HepG2 (cell line): ENCODE data around the gene CDC42EP4. TPM values are rescaled to one million over a fixed set of nuclear protein-coding genes. Genes with fewer than 3 reads are reported as not detected.

ENCODE experiments used
- ARHGAP35 ChIP-seq: sonication (generic); formaldehyde crosslinking; IDR thresholded peaks from 2 replicates; pipeline ENCODE4 v1.9.0; 2022; ENCODE audit warnings: mild to moderate bottlenecking, inconsistent platforms, moderate library complexity, missing genetic modification reagents, borderline replicate concordance
- ARID3A ChIP-seq: IDR thresholded peaks from 2 replicates; pipeline ENCODE4 v1.6.1; 2012; ENCODE audit warnings: low read depth, low read length, improper control_type of control experiment
- GABPA ChIP-seq, 2 experiments: IDR thresholded peaks; 2 replicates each; pipeline ENCODE4 v1.6.1; 2011 to 2016; ENCODE audit warnings: low read depth in 2 of 2, low read length in 1 of 2, missing biosample characterization in 1 of 2, missing genetic modification characterization in 1 of 2
- HNF4A ChIP-seq: sonication (generic); formaldehyde crosslinking; IDR thresholded peaks from 2 replicates; pipeline ENCODE4 v1.4.0; 2020; ENCODE audit warnings: missing genetic modification reagents
- IRX3 ChIP-seq: sonication (generic); formaldehyde crosslinking; IDR thresholded peaks from 2 replicates; pipeline ENCODE4 v1.8.1; 2023; ENCODE audit warnings: mild to moderate bottlenecking, low read depth, missing genetic modification reagents, borderline replicate concordance
- KDM2A ChIP-seq: sonication (generic); formaldehyde crosslinking; IDR thresholded peaks from 2 replicates; pipeline ENCODE4 v1.4.0; 2020; ENCODE audit warnings: low read depth, missing genetic modification reagents, borderline replicate concordance
- KMT2B ChIP-seq: IDR thresholded peaks from 2 replicates; pipeline ENCODE4 v1.6.1; 2016; ENCODE audit warnings: missing genetic modification reagents, missing compliant biosample characterization
- NFATC3 ChIP-seq: sonication (generic); formaldehyde crosslinking; IDR thresholded peaks from 2 replicates; pipeline ENCODE4 v1.5.1; 2020; ENCODE audit warnings: mild to moderate bottlenecking, missing genetic modification reagents
- RCOR2 ChIP-seq: IDR thresholded peaks from 2 replicates; pipeline ENCODE4 v1.6.1; 2016; ENCODE audit warnings: missing biosample characterization, missing genetic modification reagents
- SMAD1 ChIP-seq: sonication (generic); formaldehyde crosslinking; IDR thresholded peaks from 2 replicates; pipeline ENCODE4 v1.4.0; 2020; ENCODE audit warnings: missing genetic modification reagents, low read depth, mild to moderate bottlenecking, borderline replicate concordance
- XRCC5 ChIP-seq: fragments of 200-400 bp; formaldehyde crosslinking; optimal IDR thresholded peaks from 2 replicates; pipeline ENCODE3; 2017; ENCODE audit warnings: mild to moderate bottlenecking, low read length
- ZBTB33 ChIP-seq: sonication (generic); formaldehyde crosslinking; IDR thresholded peaks from 2 replicates; pipeline ENCODE4 v1.4.0; 2020; ENCODE audit warnings: missing genetic modification reagents
- ZNF773 ChIP-seq: sonication (generic); formaldehyde crosslinking; IDR thresholded peaks from 2 replicates; pipeline ENCODE4 v1.4.0; 2020; ENCODE audit warnings: missing genetic modification reagents, borderline replicate concordance
- ZNF883 ChIP-seq: sonication (generic); formaldehyde crosslinking; IDR thresholded peaks from 2 replicates; pipeline ENCODE4 v1.5.1; 2020; ENCODE audit warnings: mild to moderate bottlenecking, missing genetic modification reagents; ENCODE audit errors: not compliant biosample characterization
- polyA plus RNA-seq, 8 experiments: library from polyadenylated mRNA; depleted of rRNA in 3 of 8; stranded (reverse) in 7 of 8; unstranded in 1 of 8; fragments of >200 nt; fragmentation: Illumina TruSeq in 4 of 8; extraction: Trizol in 4 of 8; gene quantifications; 2 replicates each; pipeline versions ENCODE4 v1.2.1 to v1.2.3, GENCODE V29; 2011 to 2016; ENCODE audit warnings: low read depth in 4 of 8, missing spikeins in 1 of 8, mixed read lengths in 1 of 8; ENCODE audit not compliant: insufficient read depth in 1 of 8
- total RNA-seq, 5 experiments: library from RNA; depleted of rRNA; stranded (reverse); fragments of >200 nt; fragmentation: Illumina TruSeq; extraction: Trizol; gene quantifications; 2 replicates each; pipeline ENCODE4 v1.2.3, GENCODE V29; 2016; ENCODE audit warnings: low read depth in 1 of 5

CDC42EP4 gene
- total and polyA plus RNA-seq, 2 of the 13 experiments (the other 11 are each of a cell fraction or from before 2014, with no cell fraction given): 19.0 to 54.0 TPM

GRCh38 chr17:73262676-73263642 lies 48.8 kb downstream of the CDC42EP4 start (continued):
- TF ChIP-seq ZBTB33 (CRISPR knock-in tag) (no peak), KDM2A (CRISPR knock-in tag) (no peak), SMAD1 (no peak), NFATC3 (CRISPR knock-in tag) (no peak), KMT2B (CRISPR knock-in tag) (no peak), ARID3A (no peak; the same call in 1 of the 2 replicates), RCOR2 (CRISPR knock-in tag) (0 out of 2 replicates have a peak, but pooled peaks have one; percentile 8), HNF4A (CRISPR knock-in tag) (peak; percentile 56), ARHGAP35 (CRISPR knock-in tag) (no peak), ZNF883 (CRISPR knock-in tag) (no peak), IRX3 (CRISPR knock-in tag) (no peak), XRCC5 (no peak), ZNF773 (CRISPR knock-in tag) (0 out of 2 replicates have a peak, but pooled peaks have one; percentile 18), GABPA (IDR thresholded peaks at IDR 0.05; ENCODE audit: low read depth, low read length) (no peak), GABPA (CRISPR knock-in tag; IDR thresholded peaks at IDR 0.05; ENCODE audit: low read depth) (no peak)
